ENCODE measurements around the gene WIF1. TPM values are rescaled to one million over a fixed set of nuclear protein-coding genes. Genes with fewer than 3 reads are reported as not detected.

WIF1 gene
- total RNA-seq, 2 donors from 2014 or later = 0.20 TPM; not detected in 1

DNA sequence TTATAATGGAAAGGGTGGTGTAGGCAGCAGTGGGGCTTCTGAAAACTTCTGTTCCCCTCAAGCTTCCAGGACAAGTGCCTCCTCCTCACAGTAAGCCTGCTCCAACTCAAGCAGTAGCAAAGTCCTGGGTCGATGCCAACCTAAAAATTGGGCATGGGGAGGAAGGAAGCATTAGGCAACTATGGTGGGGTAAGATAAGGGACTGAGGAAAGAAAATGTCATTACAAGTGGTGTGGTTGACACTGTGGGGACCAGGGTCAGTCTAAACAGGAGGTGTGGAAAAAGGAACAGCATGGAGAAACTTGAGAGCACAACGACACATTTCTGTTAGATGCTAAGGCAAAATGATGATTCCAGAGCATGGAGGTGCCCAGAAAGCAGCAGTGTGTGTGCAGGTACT is 34.9 kb downstream of the WIF1 start:
- DNase-seq = no peak
- H3K4me1 ChIP-seq = no peaks in the 10 kb centered on the region

DNA sequence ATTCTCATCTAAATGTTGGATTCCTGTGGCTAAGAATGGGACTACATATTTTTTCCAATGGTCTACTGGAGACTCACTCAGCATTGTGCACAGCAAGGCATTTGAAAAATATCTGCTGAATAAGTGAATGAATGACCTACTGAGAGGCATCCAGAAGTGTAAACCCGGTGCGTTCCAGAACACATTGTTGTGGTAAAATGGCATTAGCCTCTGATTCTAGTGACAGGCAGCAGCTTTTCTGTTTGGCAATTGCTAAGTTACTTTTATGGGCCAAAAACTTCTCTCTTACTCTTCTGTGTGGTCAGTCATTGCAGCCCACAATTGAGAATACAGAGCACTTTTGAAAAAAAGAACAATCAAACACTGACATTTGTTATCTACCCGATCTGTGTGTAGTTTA is 36.5 kb downstream of the WIF1 start:
- Histone ChIP-seq H3K9me3 (no peaks in the 10 kb centered on the region), H3K9ac (ENCODE audit: low read depth in 2 of 2, low read length in 2 of 2) (no peak overlapping the region), H3K27ac (no peak overlapping the region), H3K4me1 (no peaks in the 10 kb centered on the region), H3K36me3 (no peaks in the 10 kb centered on the region), H3K4me3 (no peak overlapping the region), H3K27me3 (no peaks in the 10 kb centered on the region)
- intact Hi-C loops (cut with DNase I) = no loop called here
- DNase-seq = no peak
- TF ChIP-seq, protein P1, sequence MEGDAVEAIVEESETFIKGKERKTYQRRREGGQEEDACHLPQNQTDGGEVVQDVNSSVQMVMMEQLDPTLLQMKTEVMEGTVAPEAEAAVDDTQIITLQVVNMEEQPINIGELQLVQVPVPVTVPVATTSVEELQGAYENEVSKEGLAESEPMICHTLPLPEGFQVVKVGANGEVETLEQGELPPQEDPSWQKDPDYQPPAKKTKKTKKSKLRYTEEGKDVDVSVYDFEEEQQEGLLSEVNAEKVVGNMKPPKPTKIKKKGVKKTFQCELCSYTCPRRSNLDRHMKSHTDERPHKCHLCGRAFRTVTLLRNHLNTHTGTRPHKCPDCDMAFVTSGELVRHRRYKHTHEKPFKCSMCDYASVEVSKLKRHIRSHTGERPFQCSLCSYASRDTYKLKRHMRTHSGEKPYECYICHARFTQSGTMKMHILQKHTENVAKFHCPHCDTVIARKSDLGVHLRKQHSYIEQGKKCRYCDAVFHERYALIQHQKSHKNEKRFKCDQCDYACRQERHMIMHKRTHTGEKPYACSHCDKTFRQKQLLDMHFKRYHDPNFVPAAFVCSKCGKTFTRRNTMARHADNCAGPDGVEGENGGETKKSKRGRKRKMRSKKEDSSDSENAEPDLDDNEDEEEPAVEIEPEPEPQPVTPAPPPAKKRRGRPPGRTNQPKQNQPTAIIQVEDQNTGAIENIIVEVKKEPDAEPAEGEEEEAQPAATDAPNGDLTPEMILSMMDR (IDR thresholded peaks at IDR 0.05) = no peak

More for the DNA sequence above, 34.9 kb downstream of the WIF1 start:
- H3K27ac ChIP-seq = no peak overlapping the region
- H3K9me3 ChIP-seq = no peaks in the 10 kb centered on the region
- TF ChIP-seq, protein P1 (IDR thresholded peaks at IDR 0.05) = no peak
- intact Hi-C loops (cut with DNase I) = no loop called here
- H3K9ac ChIP-seq (ENCODE audit: low read depth in 2 of 2, low read length in 2 of 2) = no peak overlapping the region
- no peaks in the 10 kb centered on the region for H3K27me3 ChIP-seq
- no peaks in the 10 kb centered on the region for H3K36me3 ChIP-seq
- no peak overlapping the region for H3K4me3 ChIP-seq

DNA sequence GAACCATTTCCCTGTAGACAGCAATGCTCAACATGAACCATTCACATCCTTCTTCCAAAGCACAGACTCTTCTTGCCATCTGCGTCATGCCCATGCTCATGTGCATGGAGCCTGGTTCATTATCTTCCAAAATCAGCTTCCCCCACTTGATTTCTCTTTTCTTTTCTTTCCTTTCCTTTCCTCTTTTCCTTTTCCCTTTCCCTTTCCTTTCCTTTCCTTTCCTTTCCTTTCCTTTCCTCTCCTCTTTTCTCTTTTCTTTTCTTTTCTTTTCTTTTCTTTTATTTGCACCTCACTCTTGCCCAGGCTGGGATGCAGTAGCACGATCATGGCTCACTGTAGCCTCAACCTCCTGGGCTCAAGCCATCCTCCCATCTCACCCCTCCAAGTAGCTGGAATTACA is 37.5 kb downstream of the WIF1 start:
- TF ChIP-seq, protein P1 (IDR thresholded peaks at IDR 0.05) = no peak
- Histone ChIP-seq H3K9ac (ENCODE audit: low read depth in 2 of 2, low read length in 2 of 2) (no peak overlapping the region), H3K4me1 (no peaks in the 10 kb centered on the region), H3K9me3 (no peaks in the 10 kb centered on the region), H3K27ac (no peak overlapping the region), H3K36me3 (no peaks in the 10 kb centered on the region), H3K27me3 (no peaks in the 10 kb centered on the region), H3K4me3 (no peak overlapping the region)
- intact Hi-C loops (cut with DNase I) = no loop called here
- DNase-seq = no peak

DNA sequence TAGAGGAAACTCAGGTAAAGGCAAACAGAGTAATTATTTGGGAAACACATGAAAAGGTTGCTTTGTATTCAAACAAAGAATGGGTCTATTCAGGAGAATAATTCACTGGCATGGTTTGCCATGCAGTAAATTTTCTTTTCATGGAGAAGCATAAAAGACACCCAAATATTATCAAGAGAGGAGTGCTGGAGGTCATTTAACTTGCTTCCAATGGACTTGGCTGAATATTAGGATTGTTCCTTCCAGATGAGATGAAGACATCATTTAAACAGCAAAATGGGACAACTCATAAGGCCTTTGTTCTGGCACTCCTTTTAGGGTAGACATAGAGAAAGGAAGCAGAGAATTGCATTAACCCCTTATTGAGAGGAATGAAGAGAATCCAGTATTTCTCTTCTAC is 38.7 kb downstream of the WIF1 start:
- no peaks in the 10 kb centered on the region for H3K9me3 ChIP-seq
- no peak overlapping the region for H3K27ac ChIP-seq
- H3K36me3 ChIP-seq = no peaks in the 10 kb centered on the region
- no peak overlapping the region for H3K9ac ChIP-seq (ENCODE audit: low read depth in 2 of 2, low read length in 2 of 2)
- H3K4me1 ChIP-seq = no peaks in the 10 kb centered on the region
- intact Hi-C loops (cut with DNase I) = no loop called here
- DNase-seq = no peak
- no peak overlapping the region for H3K4me3 ChIP-seq
- H3K27me3 ChIP-seq = no peaks in the 10 kb centered on the region
- TF ChIP-seq, protein P1 (IDR thresholded peaks at IDR 0.05) = no peak

DNA sequence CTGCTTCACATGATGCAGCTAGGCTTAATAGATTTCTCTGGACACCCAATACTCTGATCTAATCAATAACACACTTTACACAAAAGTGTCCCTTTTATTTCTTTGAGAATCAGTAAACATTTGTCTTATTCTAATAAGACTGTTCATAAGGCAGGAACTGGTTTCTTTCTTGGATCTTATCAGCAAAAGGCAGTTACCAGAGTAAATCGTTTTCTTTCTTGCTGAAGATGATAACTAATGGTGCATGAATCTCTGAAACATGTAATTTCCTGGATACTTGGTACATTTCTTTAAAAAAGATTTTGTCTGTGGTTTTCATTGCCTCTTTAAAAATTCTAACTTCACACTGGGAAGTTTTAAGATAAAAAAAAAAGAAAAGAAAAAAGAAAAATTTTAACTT is 39.6 kb downstream of the WIF1 start:
- no peaks in the 10 kb centered on the region for H3K9me3 ChIP-seq
- DNase-seq = no peak
- intact Hi-C loops (cut with DNase I) = no loop called here

More for the DNA sequence above, 39.6 kb downstream of the WIF1 start:
- H3K36me3 ChIP-seq = no peaks in the 10 kb centered on the region
- no peaks in the 10 kb centered on the region for H3K4me1 ChIP-seq
- H3K27ac ChIP-seq = no peak overlapping the region
- H3K9ac ChIP-seq (ENCODE audit: low read depth in 2 of 2, low read length in 2 of 2) = no peak overlapping the region
- no peak overlapping the region for H3K4me3 ChIP-seq
- TF ChIP-seq, protein P1 (IDR thresholded peaks at IDR 0.05) = no peak
- H3K27me3 ChIP-seq = no peaks in the 10 kb centered on the region
